CD4-positive, alpha-beta T cell (primary cell): Measurements from ENCODE around the gene BCAS1. TPM values are rescaled to one million over a fixed set of nuclear protein-coding genes. Genes with fewer than 3 reads are reported as not detected.

ENCODE experiments used
- ATAC-seq: fragments of 200-7000 bp; cut with Tn5 transposase; one replicate; pipeline ENCODE4 v1.10.0; 2022; ENCODE audit warnings: mild to moderate bottlenecking; ENCODE audit not compliant: poor library complexity
- CTCF ChIA-PET: fragments of 350-600 bp; sonication (Branson Sonifier 250); formaldehyde crosslinking; loops from one replicate; lab custom pipeline; 2021; ENCODE audit warnings: antibody characterized with exemption, inconsistent platforms; lab: Charles Lee
- POLR2A ChIA-PET: fragments of 350-600 bp; sonication (Branson Sonifier 250); formaldehyde crosslinking; loops from one replicate; lab custom pipeline; 2021; ENCODE audit warnings: antibody characterized with exemption, inconsistent platforms; lab: Charles Lee
- DNase-seq, 14 experiments: peaks; one replicate each; pipeline ENCODE4 v3.0.0-alpha.2; 2013 to 2020; ENCODE audit warnings: mixed read lengths in 2 of 14
- H3K27ac ChIP-seq, 2 donors: one replicate each; pipeline versions ENCODE4 v1.5.1 to v1.7.0; 2013; ENCODE audit warnings: low read length in 2 of 2, low read depth in 1 of 2, mild to moderate bottlenecking in 1 of 2
- H3K27me3 ChIP-seq, 2 experiments: 1 replicate in 1 of 2; 2 replicates in 1 of 2; pipeline versions ENCODE4 v1.6.1 to v1.7.0; 2013; ENCODE audit warnings: low read length in 2 of 2, control low read depth in 1 of 2, mild to moderate bottlenecking in 1 of 2, moderate library complexity in 1 of 2; ENCODE audit not compliant: insufficient read depth in 2 of 2, control insufficient read depth in 1 of 2
- H3K36me3 ChIP-seq: one replicate; pipeline ENCODE4 v1.6.1; 2013; ENCODE audit warnings: low read length, control low read depth; ENCODE audit not compliant: insufficient read depth
- H3K4me1 ChIP-seq: one replicate; pipeline ENCODE4 v1.6.1; 2013; ENCODE audit warnings: low read length, control low read depth; ENCODE audit not compliant: insufficient read depth
- H3K4me3 ChIP-seq: one replicate; pipeline ENCODE4 v1.5.1; 2013; ENCODE audit warnings: mild to moderate bottlenecking, low read length, moderate library complexity
- H3K9me3 ChIP-seq, 2 experiments: 1 replicate in 1 of 2; 2 replicates in 1 of 2; pipeline versions ENCODE4 v1.6.1 to v1.7.0; 2013; ENCODE audit warnings: low read length in 2 of 2, mild to moderate bottlenecking in 2 of 2, control low read depth in 1 of 2, moderate library complexity in 1 of 2; ENCODE audit not compliant: control insufficient read depth in 1 of 2, insufficient read depth in 1 of 2
- H3K27ac Mint-ChIP-seq: one replicate; pipeline ENCODE4 v1.8.0; 2020; ENCODE audit warnings: mixed read lengths
- H3K27me3 Mint-ChIP-seq: one replicate; pipeline ENCODE4 v1.8.0; 2021; ENCODE audit warnings: mixed read lengths
- H3K36me3 Mint-ChIP-seq: one replicate; pipeline ENCODE4 v1.8.0; 2021; ENCODE audit warnings: low read depth, mixed read lengths
- H3K4me1 Mint-ChIP-seq: one replicate; pipeline ENCODE4 v1.8.0; 2021; ENCODE audit warnings: low read depth, mixed read lengths
- H3K4me3 Mint-ChIP-seq: one replicate; pipeline ENCODE4 v1.8.0; 2020; ENCODE audit warnings: mild to moderate bottlenecking, mixed read lengths
- H3K9me3 Mint-ChIP-seq: one replicate; pipeline ENCODE4 v1.8.0; 2020; ENCODE audit warnings: mixed read lengths
- intact Hi-C, 2 experiments: fragments of 100-400 bp; cut with DNase I in 1 of 2; cut with micrococcal nuclease in 1 of 2; formaldehyde crosslinking; loops; one replicate each; pipeline versions ENCODE4 v1.15.1 to v1.9.0; 2023 to 2025; cut with DNase I, micrococcal nuclease
- total RNA-seq, 174 experiments: library from RNA in 2 of 174; stranded (reverse) in 2 of 174; gene quantifications; one replicate each; pipeline ENCODE4 v1.2.3 and lab custom pipeline; 2021 to 2026
- TF ChIP-seq, protein P1 (sequence below): fragments of 200-600 bp; IDR thresholded peaks from one replicate; pipeline ENCODE4 v1.8.0; 2022; ENCODE audit warnings: antibody characterized with exemption, mild to moderate bottlenecking

Gene BCAS1
- total RNA-seq, 2 experiments from 2014 or later, result 0.20 to 0.27 TPM

DNA sequence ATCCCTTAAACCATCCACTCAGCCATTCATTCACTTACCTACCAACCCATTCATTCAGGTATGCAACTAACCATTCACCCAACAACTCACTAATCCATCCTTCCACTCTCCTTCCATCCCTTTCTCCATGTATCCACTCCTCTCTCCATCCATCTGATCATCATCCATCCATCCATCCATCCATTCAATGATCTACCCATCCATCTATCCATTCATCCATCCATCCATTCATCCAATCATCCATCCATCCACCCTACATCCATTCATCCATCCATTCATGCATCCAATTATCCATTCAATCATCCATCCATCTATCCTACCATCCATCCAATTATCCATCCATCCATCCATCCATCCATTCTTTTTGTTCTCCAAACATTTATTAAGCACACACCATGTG lies 13.8 kb upstream of the BCAS1 start:
- Histone ChIP-seq H3K27ac (no peak overlapping the region), H3K27me3 (no peaks in the 10 kb centered on the region), H3K9me3 (no peaks in the 10 kb centered on the region), H3K4me1 (peaks cover 6% of the 10 kb centered on the region), H3K36me3 (no peaks in the 10 kb centered on the region), H3K4me3 (no peak overlapping the region)
- intact Hi-C loops, result no loop called here
- Mint-ChIP-seq H3K4me3 (no peak overlapping the region), H3K36me3 (no peaks in the 10 kb centered on the region), H3K27me3 (no peaks in the 10 kb centered on the region), H3K27ac (no peak overlapping the region), H3K4me1 (peaks cover 5% of the 10 kb centered on the region), H3K9me3 (no peaks in the 10 kb centered on the region)
- POLR2A ChIA-PET, result no interaction called here
- DNase-seq, result no peak
- CTCF ChIA-PET, result no interaction called here
- TF ChIP-seq, protein P1, sequence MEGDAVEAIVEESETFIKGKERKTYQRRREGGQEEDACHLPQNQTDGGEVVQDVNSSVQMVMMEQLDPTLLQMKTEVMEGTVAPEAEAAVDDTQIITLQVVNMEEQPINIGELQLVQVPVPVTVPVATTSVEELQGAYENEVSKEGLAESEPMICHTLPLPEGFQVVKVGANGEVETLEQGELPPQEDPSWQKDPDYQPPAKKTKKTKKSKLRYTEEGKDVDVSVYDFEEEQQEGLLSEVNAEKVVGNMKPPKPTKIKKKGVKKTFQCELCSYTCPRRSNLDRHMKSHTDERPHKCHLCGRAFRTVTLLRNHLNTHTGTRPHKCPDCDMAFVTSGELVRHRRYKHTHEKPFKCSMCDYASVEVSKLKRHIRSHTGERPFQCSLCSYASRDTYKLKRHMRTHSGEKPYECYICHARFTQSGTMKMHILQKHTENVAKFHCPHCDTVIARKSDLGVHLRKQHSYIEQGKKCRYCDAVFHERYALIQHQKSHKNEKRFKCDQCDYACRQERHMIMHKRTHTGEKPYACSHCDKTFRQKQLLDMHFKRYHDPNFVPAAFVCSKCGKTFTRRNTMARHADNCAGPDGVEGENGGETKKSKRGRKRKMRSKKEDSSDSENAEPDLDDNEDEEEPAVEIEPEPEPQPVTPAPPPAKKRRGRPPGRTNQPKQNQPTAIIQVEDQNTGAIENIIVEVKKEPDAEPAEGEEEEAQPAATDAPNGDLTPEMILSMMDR, result no peak
- no peak for ATAC-seq

DNA sequence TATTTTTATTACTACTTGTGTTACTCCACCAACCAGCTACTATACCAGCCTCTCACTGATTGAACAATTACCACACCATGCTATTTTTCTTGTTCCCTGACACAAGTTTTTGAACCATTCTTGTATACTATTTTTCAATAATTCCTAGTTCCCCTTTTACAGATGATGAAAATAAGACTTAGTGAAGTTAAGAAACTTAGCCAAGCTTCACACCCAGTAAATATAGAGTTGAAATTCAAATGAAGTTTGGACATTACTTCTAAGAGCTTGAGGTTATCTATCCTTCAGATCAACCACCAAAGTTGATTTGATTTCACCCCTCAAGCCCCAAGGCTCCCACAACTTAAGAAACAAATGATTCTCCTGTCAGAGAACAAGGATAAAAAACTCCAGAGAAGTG lies 13.1 kb upstream of the BCAS1 start:
- POLR2A ChIA-PET, result no interaction called here
- H3K4me1 ChIP-seq, result peaks cover 14% of the 10 kb centered on the region
- DNase-seq (no peak), ATAC-seq (no peak)
- no peaks in the 10 kb centered on the region for H3K9me3 ChIP-seq
- H3K36me3 ChIP-seq, result no peaks in the 10 kb centered on the region
- Mint-ChIP-seq H3K27me3 (no peaks in the 10 kb centered on the region), H3K27ac (no peak overlapping the region), H3K9me3 (no peaks in the 10 kb centered on the region), H3K4me3 (no peak overlapping the region), H3K4me1 (peaks cover 13% of the 10 kb centered on the region), H3K36me3 (no peaks in the 10 kb centered on the region)
- H3K4me3 ChIP-seq, result no peak overlapping the region
- no peak overlapping the region for H3K27ac ChIP-seq
- intact Hi-C loops, result no loop called here
- CTCF ChIA-PET, result no interaction called here
- TF ChIP-seq, protein P1, result no peak
- H3K27me3 ChIP-seq, result no peaks in the 10 kb centered on the region

DNA sequence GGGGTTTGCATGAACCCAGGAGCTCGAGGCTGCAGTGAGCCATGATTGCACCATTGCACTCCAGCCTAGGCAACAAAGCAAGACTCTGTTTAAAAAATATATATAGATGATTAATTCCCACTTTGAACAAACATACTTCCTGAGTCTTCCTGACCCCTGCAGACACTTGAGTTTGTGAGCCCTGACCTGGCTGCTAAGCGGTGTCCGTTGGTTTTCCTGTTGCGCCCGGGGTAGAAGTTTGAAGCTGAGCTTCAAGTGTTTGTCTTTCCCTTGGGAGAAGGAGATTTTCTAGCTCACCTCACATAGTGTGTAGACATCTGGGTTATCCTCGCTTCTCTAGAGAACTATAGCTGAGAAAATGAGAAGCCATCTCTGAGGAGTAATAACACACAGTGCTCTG lies 11.7 kb upstream of the BCAS1 start:
- CTCF ChIA-PET, result interaction anchor here (1.0 kb wide), 1 partner anchor 11 kb away, joined by 3 read pairs; no protein-coding TSS in a partner anchor

More for the DNA sequence above, 11.7 kb upstream of the BCAS1 start:
- Histone ChIP-seq H3K4me1 (peaks cover 18% of the 10 kb centered on the region), H3K9me3 (no peaks in the 10 kb centered on the region), H3K36me3 (no peaks in the 10 kb centered on the region), H3K27me3 (no peaks in the 10 kb centered on the region), H3K4me3 (no peak overlapping the region), H3K27ac (no peak overlapping the region)
- ATAC-seq (no peak), DNase-seq (no peak)
- TF ChIP-seq, protein P1, result no peak
- POLR2A ChIA-PET, result no interaction called here
- no peaks in the 10 kb centered on the region for H3K27me3 Mint-ChIP-seq
- peaks cover 26% of the 10 kb centered on the region for H3K4me1 Mint-ChIP-seq
- no peaks in the 10 kb centered on the region for H3K9me3 Mint-ChIP-seq
- H3K36me3 Mint-ChIP-seq, result no peaks in the 10 kb centered on the region
- no peak overlapping the region for H3K27ac Mint-ChIP-seq
- no peak overlapping the region for H3K4me3 Mint-ChIP-seq
- intact Hi-C loops, result no loop called here
